ENCODE data around the gene NGLY1.

DNA sequence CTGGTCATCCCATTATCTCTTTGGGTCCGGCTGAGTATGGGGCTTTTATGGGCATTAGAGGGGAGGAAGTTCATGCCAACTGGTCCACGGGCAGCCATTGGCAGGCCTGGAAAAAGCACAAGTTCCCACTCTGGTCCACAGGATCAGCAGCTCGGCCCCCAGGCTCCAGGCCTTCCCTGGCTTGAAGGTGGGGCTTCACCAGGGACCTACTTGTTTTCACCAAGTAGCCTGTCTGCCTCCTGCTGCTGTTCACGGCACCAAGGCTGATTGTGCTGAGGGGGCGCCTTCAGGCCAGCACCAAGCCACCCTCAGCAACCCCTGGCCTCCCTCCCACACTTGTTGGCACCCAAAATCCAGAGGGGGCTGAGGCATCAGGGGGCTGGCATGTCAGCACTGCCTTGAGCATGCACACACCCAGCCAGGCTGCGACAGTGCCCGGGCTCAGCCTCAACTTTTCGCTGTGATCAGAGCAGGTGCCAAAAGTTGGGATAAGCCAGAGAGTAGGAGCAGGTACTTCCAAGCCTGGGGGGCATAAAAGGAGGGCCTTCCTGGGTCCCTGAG is 109.4 kb downstream of the NGLY1 start:
- TF ChIP-seq, protein P1, sequence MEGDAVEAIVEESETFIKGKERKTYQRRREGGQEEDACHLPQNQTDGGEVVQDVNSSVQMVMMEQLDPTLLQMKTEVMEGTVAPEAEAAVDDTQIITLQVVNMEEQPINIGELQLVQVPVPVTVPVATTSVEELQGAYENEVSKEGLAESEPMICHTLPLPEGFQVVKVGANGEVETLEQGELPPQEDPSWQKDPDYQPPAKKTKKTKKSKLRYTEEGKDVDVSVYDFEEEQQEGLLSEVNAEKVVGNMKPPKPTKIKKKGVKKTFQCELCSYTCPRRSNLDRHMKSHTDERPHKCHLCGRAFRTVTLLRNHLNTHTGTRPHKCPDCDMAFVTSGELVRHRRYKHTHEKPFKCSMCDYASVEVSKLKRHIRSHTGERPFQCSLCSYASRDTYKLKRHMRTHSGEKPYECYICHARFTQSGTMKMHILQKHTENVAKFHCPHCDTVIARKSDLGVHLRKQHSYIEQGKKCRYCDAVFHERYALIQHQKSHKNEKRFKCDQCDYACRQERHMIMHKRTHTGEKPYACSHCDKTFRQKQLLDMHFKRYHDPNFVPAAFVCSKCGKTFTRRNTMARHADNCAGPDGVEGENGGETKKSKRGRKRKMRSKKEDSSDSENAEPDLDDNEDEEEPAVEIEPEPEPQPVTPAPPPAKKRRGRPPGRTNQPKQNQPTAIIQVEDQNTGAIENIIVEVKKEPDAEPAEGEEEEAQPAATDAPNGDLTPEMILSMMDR (IDR thresholded peaks at IDR 0.05): no peak
- TF ChIP-seq POLR2A (IDR thresholded peaks at IDR 0.05) (no peak), EP300 (IDR thresholded peaks at IDR 0.05) (no peak)

All from tibial nerve (tissue), 4 donors.